Activated CD4-positive, alpha-beta T cell treated with anti-CD3 and anti-CD28 coated beads for 36 hours (primary cell): Measurements from ENCODE around the gene CAMTA1. TPM values are rescaled to one million over a fixed set of nuclear protein-coding genes. Genes with fewer than 3 reads are reported as not detected.
"Not testable (repeated sequence)": the region's sequence is repeated elsewhere in the genome, so short reads cannot be mapped to it uniquely, and the experiment has no call there.

Source experiments
- ATAC-seq: fragments of 200-7000 bp; cut with Tn5 transposase; one replicate; pipeline ENCODE4 v1.10.0; 2021; ENCODE audit warnings: mild to moderate bottlenecking, moderate library complexity
- CTCF ChIA-PET: fragments of 350-600 bp; sonication (Branson Sonifier 250); formaldehyde crosslinking; loops from one replicate; lab custom pipeline; 2021; ENCODE audit warnings: antibody characterized with exemption; lab: Charles Lee
- POLR2A ChIA-PET: fragments of 350-600 bp; sonication (Branson Sonifier 250); formaldehyde crosslinking; loops from one replicate; lab custom pipeline; 2021; ENCODE audit warnings: antibody characterized with exemption, inconsistent platforms; lab: Charles Lee
- DNase-seq: peaks from one replicate; pipeline ENCODE4 v3.0.0-alpha.2; 2020
- H3K27ac Mint-ChIP-seq: one replicate; pipeline ENCODE4 v1.8.0; 2021; ENCODE audit warnings: mixed read lengths
- H3K27me3 Mint-ChIP-seq: one replicate; pipeline ENCODE4 v1.8.0; 2021; ENCODE audit warnings: mixed read lengths
- H3K36me3 Mint-ChIP-seq: one replicate; pipeline ENCODE4 v1.8.0; 2021; ENCODE audit warnings: low read depth, mixed read lengths
- H3K4me1 Mint-ChIP-seq: one replicate; pipeline ENCODE4 v1.8.0; 2021; ENCODE audit warnings: mixed read lengths
- H3K4me3 Mint-ChIP-seq: one replicate; pipeline ENCODE4 v1.8.0; 2021; ENCODE audit warnings: mild to moderate bottlenecking, moderate library complexity, mixed read lengths
- H3K9me3 Mint-ChIP-seq: one replicate; pipeline ENCODE4 v1.8.0; 2021; ENCODE audit warnings: low read depth, mixed read lengths
- intact Hi-C, 2 experiments: fragments of 100-400 bp; cut with DNase I in 1 of 2; cut with micrococcal nuclease in 1 of 2; formaldehyde crosslinking; loops; one replicate each; pipeline versions ENCODE4 v1.14.2 to v1.15.1; 2022 to 2024; cut with DNase I, micrococcal nuclease
- total RNA-seq, 2 experiments: library from RNA; stranded (reverse); gene quantifications; one replicate each; pipeline ENCODE4 v1.2.3, GENCODE V29; 2021

Gene CAMTA1
- total RNA-seq, 2 experiments from 2014 or later: 62.3 to 76.7 TPM

GRCh38 chr1:7149080-7149838 is 364.0 kb downstream of the CAMTA1 start:
- no peaks in the 10 kb centered on the region for H3K27me3 Mint-ChIP-seq
- H3K4me3 Mint-ChIP-seq: no peak overlapping the region
- no peak for DNase-seq
- H3K4me1 Mint-ChIP-seq: no peaks in the 10 kb centered on the region
- ChIA-PET POLR2A (no interaction called here), CTCF (no interaction called here)
- H3K9me3 Mint-ChIP-seq: no peaks in the 10 kb centered on the region
- no peak for ATAC-seq
- intact Hi-C loops: no loop called here
- no peak overlapping the region for H3K27ac Mint-ChIP-seq
- no peaks in the 10 kb centered on the region for H3K36me3 Mint-ChIP-seq

- ATAC-seq (no peak), DNase-seq (no peak)
- Mint-ChIP-seq H3K4me1 (no peaks in the 10 kb centered on the region), H3K27ac (no peak overlapping the region), H3K36me3 (no peaks in the 10 kb centered on the region), H3K4me3 (no peak overlapping the region), H3K9me3 (no peaks in the 10 kb centered on the region), H3K27me3 (no peaks in the 10 kb centered on the region)
- intact Hi-C loops: no loop called here
- ChIA-PET CTCF (no interaction called here), POLR2A (no interaction called here)
These were observed 365.5 kb downstream of the CAMTA1 start for GRCh38 chr1:7150724-7151280.

- Mint-ChIP-seq H3K27me3 (no peaks in the 10 kb centered on the region), H3K4me1 (no peaks in the 10 kb centered on the region)
- POLR2A ChIA-PET: no interaction called here
These were observed 366.7 kb downstream of the CAMTA1 start for GRCh38 chr1:7151978-7152377.

GRCh38 chr1:7152655-7153054 is 367.4 kb downstream of the CAMTA1 start:
- H3K27me3 Mint-ChIP-seq: no peaks in the 10 kb centered on the region
- no peaks in the 10 kb centered on the region for H3K4me1 Mint-ChIP-seq
- DNase-seq (no peak), ATAC-seq (no peak)
- no peak overlapping the region for H3K4me3 Mint-ChIP-seq
- H3K9me3 Mint-ChIP-seq: no peaks in the 10 kb centered on the region
- H3K36me3 Mint-ChIP-seq: no peaks in the 10 kb centered on the region
- ChIA-PET CTCF (interaction anchor here (0.6 to 0.8 kb wide), 2 partner anchors 10 to 462 kb away, joined by 3 to 4 read pairs; no protein-coding TSS in a partner anchor), POLR2A (no interaction called here)
- intact Hi-C loops: no loop called here
- H3K27ac Mint-ChIP-seq: no peak overlapping the region

More at GRCh38 chr1:7151978-7152377, 366.7 kb downstream of the CAMTA1 start:
- H3K36me3 Mint-ChIP-seq: no peaks in the 10 kb centered on the region
- no peak for DNase-seq
- CTCF ChIA-PET: interaction anchor here (0.6 kb wide), 1 partner anchor 11 kb away, joined by 3 read pairs; no protein-coding TSS in a partner anchor
- H3K9me3 Mint-ChIP-seq: no peaks in the 10 kb centered on the region
- no peak for ATAC-seq
- H3K4me3 Mint-ChIP-seq: no peak overlapping the region
- no peak overlapping the region for H3K27ac Mint-ChIP-seq
- intact Hi-C loops: no loop called here

GRCh38 chr1:7153464-7153863 is 368.2 kb downstream of the CAMTA1 start:
- H3K9me3 Mint-ChIP-seq: no peaks in the 10 kb centered on the region
- ChIA-PET POLR2A (no interaction called here), CTCF (no interaction called here)

GRCh38 chr1:7159116-7159781 is 374.0 kb downstream of the CAMTA1 start:
- Mint-ChIP-seq H3K4me3 (no peak overlapping the region), H3K9me3 (peaks cover 4% of the 10 kb centered on the region), H3K27me3 (peaks cover 7% of the 10 kb centered on the region), H3K36me3 (no peaks in the 10 kb centered on the region), H3K4me1 (no peaks in the 10 kb centered on the region), H3K27ac (no peak overlapping the region)
- DNase-seq (no peak), ATAC-seq (no peak)
- intact Hi-C loops: no loop called here
- CTCF ChIA-PET: interaction anchor here (0.6 to 0.8 kb wide), 2 partner anchors 89 to 99 kb away, joined by 3 read pairs; no protein-coding TSS in a partner anchor
- POLR2A ChIA-PET: no interaction called here

More at GRCh38 chr1:7153464-7153863, 368.2 kb downstream of the CAMTA1 start:
- DNase-seq (no peak), ATAC-seq (no peak)
- intact Hi-C loops: no loop called here
- Mint-ChIP-seq H3K4me3 (no peak overlapping the region), H3K27ac (no peak overlapping the region), H3K4me1 (no peaks in the 10 kb centered on the region), H3K27me3 (no peaks in the 10 kb centered on the region), H3K36me3 (no peaks in the 10 kb centered on the region)

GRCh38 chr1:7168554-7168953 is 383.3 kb downstream of the CAMTA1 start:
- H3K4me3 Mint-ChIP-seq, intact Hi-C loops, DNase-seq, POLR2A ChIA-PET, CTCF ChIA-PET, H3K9me3 Mint-ChIP-seq, H3K4me1 Mint-ChIP-seq, ATAC-seq, H3K27ac Mint-ChIP-seq, H3K36me3 Mint-ChIP-seq: not testable (repeated sequence)
- peaks cover 19% of the 10 kb centered on the region for H3K27me3 Mint-ChIP-seq

GRCh38 chr1:7171168-7171567 is 385.9 kb downstream of the CAMTA1 start:
- ATAC-seq (no peak), DNase-seq (no peak)
- H3K27me3 Mint-ChIP-seq: peaks cover 22% of the 10 kb centered on the region
- no peaks in the 10 kb centered on the region for H3K4me1 Mint-ChIP-seq
- H3K27ac Mint-ChIP-seq: no peak overlapping the region
- intact Hi-C loops: no loop called here
- no peaks in the 10 kb centered on the region for H3K36me3 Mint-ChIP-seq
- POLR2A ChIA-PET: no interaction called here
- CTCF ChIA-PET: no interaction called here
- H3K4me3 Mint-ChIP-seq: no peak overlapping the region
- H3K9me3 Mint-ChIP-seq: no peaks in the 10 kb centered on the region

- ATAC-seq (no peak), DNase-seq (no peak)
- H3K36me3 Mint-ChIP-seq: no peaks in the 10 kb centered on the region
- no peaks in the 10 kb centered on the region for H3K9me3 Mint-ChIP-seq
- ChIA-PET POLR2A (no interaction called here), CTCF (no interaction called here)
- H3K27ac Mint-ChIP-seq: no peak overlapping the region
- intact Hi-C loops: no loop called here
- H3K27me3 Mint-ChIP-seq: peaks cover 22% of the 10 kb centered on the region
- H3K4me3 Mint-ChIP-seq: no peak overlapping the region
- H3K4me1 Mint-ChIP-seq: no peaks in the 10 kb centered on the region
These were observed 386.3 kb downstream of the CAMTA1 start for GRCh38 chr1:7171574-7171973.

- POLR2A ChIA-PET: no interaction called here
- intact Hi-C loops: no loop called here
- H3K27ac Mint-ChIP-seq: no peak overlapping the region
These were observed 387.6 kb downstream of the CAMTA1 start for GRCh38 chr1:7172804-7173203.

GRCh38 chr1:7174561-7174960 is 389.3 kb downstream of the CAMTA1 start:
- Mint-ChIP-seq H3K27me3 (peaks cover 33% of the 10 kb centered on the region), H3K36me3 (no peaks in the 10 kb centered on the region), H3K4me3 (no peak overlapping the region), H3K27ac (no peak overlapping the region), H3K9me3 (peaks cover 2% of the 10 kb centered on the region), H3K4me1 (no peaks in the 10 kb centered on the region)
- ATAC-seq (no peak), DNase-seq (no peak)
- CTCF ChIA-PET: no interaction called here
- intact Hi-C loops: no loop called here
- POLR2A ChIA-PET: no interaction called here

More at GRCh38 chr1:7172804-7173203, 387.6 kb downstream of the CAMTA1 start:
- Mint-ChIP-seq H3K9me3 (no peaks in the 10 kb centered on the region), H3K4me3 (no peak overlapping the region), H3K36me3 (no peaks in the 10 kb centered on the region), H3K27me3 (peaks cover 26% of the 10 kb centered on the region), H3K4me1 (no peaks in the 10 kb centered on the region)
- ATAC-seq: no peak
- CTCF ChIA-PET: no interaction called here
- no peak for DNase-seq
